Urothelium cell line (cell line): ENCODE results near the gene CDH4.
A peak's percentile ranks its signal among the peaks of the same experiment; 100 is the strongest.

Experiments
- DNase-seq: peaks from one replicate; pipeline ENCODE4 v3.0.0; 2011; ENCODE audit warnings: low spot score, mixed read lengths
- FAIRE-seq: peaks from 2 replicates; lab custom pipeline; 2011; peaks lifted over from hg19 to GRCh38; lab: Jason Lieb, UNC

Gene CDH4

GRCh38 chr20:61674688-61675087, 422.6 kb downstream of the CDH4 start:
- no peak for FAIRE-seq
- no peak for DNase-seq

DNA sequence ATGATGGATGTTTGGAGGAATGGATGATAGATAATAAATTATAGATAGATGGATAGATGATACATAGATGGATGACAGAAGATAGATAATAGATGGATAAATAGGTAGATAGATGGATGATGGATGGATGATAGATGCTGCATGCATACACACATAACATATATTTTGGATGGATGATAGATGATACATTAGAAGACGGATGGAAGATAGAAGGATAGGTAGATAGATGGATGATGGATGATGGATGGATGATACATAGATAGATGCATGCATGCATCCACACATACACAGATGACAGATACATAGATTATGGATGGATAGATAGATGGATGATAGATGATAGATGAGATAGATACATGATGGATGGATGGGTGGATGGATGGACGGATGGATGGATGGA, 425.9 kb downstream of the CDH4 start:
- no peak for FAIRE-seq

GRCh38 chr20:61678437-61678836, 426.4 kb downstream of the CDH4 start:
- DNase-seq = no peak
- no peak for FAIRE-seq

More for the DNA sequence above, 425.9 kb downstream of the CDH4 start:
- no peak for DNase-seq

DNA sequence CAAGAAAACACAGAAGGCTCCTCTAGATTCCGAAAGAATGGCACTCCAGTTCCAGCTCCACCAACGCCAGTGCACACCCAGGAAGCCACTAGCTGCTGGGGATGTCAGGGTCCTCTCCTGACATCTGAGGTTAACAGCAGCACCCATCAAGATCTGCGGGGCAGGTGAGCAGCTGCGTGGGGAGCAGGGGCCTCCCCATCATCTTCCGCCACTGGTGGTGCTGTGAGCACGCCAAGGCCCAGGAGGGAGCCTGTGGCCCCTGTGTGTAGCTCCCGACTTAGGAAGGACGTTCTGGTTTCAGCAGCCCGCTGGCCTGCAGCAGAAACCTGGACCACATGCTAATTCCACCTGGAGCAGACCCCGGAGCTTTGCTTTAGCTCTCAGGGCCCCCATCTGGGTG, 427.4 kb downstream of the CDH4 start:
- FAIRE-seq (no peak), DNase-seq (no peak)

DNA sequence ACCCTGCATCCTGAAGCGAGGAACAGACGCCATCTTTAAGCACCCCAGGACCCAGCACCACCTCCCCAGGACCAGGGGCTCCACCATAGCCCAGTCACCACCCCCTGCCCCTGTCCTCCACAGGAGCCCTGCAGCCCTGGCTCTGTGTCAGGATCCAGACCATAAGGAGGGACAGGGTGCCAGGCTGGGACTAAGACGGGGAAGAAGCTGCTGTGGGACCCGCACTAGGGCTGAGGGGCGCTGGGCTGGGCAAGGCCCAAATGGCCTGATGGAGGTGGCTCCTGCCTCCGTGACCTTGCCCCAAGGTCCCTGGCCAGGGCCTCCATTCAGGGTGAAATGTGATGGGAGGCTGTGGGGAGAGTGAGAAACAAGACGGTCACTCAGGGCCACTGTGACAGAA, 428.0 kb downstream of the CDH4 start:
- DNase-seq (no peak), FAIRE-seq (no peak)

DNA sequence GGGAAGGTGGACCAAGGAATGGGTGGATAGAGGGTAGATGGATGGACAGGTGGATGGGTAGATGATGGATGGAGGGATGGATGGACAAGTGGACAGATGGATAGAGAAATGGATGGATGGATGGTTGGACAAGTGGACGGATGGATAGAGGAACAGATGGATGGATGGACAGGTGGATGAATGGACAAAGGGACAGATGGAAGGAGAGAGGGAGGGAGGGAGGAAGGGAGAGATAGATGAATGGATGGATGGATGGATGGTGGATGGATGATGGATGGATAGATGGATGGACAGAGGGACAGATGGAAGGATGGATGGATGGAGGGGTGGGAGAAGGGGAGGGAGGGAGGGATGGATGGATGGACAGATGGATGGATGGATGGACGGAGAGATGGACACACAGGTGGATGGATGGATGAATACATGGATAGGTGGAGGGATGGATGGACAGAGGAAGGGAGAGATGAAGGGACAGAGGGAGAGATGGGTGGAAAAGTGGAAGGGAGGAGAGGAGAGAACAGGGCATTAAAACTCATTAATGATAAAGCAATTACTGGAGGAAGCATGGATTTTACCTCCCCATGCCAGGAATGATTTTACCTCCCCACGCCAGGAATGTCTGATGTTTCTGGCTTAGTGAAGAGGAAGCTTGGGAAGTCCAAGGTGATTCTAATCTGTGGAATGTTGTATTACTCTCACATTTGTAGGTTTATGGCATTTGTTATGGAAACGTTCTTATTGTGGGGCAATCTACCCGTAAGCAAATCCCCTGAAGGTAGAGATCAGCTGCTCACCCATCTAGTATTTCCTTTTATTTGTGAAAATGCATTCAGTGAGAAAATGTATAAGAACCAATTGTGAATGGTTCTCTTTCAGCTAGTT, 430.3 kb downstream of the CDH4 start:
- DNase-seq (no peak), FAIRE-seq (no peak)

GRCh38 chr20:61682996-61683681, 431.1 kb downstream of the CDH4 start:
- FAIRE-seq (no peak), DNase-seq (no peak)

- FAIRE-seq (no peak), DNase-seq (no peak)
These were observed 431.7 kb downstream of the CDH4 start for GRCh38 chr20:61683721-61684120.

GRCh38 chr20:61684136-61684535, 432.1 kb downstream of the CDH4 start:
- DNase-seq (no peak), FAIRE-seq (no peak)

DNA sequence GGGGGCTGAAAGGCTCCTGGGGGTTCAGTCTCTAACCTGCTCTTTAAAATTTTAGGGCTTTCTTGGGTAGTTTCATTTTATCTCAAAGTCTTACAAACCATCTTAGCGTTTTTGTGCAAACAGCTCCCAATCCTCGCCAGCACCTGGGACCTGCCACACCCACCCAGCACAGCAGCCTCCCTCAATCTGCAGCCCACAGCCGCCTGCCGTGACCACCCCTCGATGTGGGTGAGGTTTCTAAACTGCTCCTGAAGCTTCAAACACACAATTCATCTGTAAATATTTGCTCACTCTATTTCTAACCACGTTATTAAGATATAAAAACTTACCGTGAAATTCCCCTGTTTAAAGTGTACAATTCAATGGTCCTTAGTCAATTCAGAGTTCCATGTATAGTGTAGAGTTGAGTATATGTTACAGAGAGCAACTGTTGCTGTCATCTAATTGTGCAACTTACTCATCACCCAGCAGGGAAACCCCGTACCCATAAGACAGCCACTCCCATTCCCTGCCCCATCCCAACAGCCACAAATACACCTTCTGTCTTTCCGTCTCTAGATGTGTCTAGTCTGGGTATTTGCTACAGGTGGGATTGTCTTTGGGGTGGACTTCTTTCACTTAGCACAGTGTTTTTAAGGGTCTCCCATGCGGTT, 432.6 kb downstream of the CDH4 start:
- DNase-seq (no peak), FAIRE-seq (no peak)

- FAIRE-seq (no peak), DNase-seq (no peak)
These were observed 433.4 kb downstream of the CDH4 start for GRCh38 chr20:61685462-61685861.

GRCh38 chr20:61686051-61686936, 434.2 kb downstream of the CDH4 start:
- DNase-seq (no peak), FAIRE-seq (peak; percentile 90)

- FAIRE-seq (no peak), DNase-seq (no peak)
These were observed 436.4 kb downstream of the CDH4 start for GRCh38 chr20:61688411-61688810.

GRCh38 chr20:61690150-61690549, 438.1 kb downstream of the CDH4 start:
- DNase-seq (no peak), FAIRE-seq (no peak)

DNA sequence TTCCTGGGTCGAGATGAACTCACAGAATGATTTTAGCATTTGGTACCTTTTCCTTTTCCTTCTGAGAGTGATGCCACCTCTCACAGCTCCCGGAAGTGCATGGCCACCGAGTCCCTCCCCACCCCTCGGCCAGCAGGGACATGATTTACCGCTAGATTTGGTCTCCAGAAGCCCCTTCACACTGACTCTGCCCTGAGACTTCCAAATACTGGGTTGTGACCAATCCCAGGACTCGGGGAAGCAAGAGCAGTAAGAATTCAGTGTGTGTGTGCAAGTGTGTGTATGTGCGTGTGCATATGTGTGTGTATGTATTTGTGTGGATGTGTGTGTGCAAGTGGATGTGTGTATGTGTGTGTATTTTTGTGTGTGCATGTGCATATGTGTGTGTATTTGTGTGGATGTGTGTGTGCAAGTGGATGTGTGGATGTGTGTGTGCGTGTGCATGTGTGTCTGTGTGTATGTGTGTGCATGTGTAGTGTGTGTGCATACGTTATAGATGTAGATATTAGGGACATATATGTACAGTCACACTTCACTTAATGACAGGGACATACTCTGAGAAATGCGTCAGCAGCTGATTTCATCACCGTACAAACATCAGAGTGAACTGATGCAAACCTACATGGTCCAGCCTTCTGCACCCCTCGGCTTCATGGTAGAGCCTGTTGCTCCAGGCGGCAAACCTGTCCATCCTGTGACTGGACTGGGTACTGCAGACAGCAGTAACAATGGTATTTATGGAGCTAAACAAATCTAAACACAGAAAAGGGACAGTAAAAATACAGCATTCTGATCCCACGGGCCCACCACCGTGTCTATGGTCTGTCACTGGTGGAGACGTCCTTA, 439.2 kb downstream of the CDH4 start:
- FAIRE-seq (no peak), DNase-seq (no peak)

- FAIRE-seq = peak; percentile 66
- DNase-seq = no peak
These were observed 439.9 kb downstream of the CDH4 start for GRCh38 chr20:61691978-61692377.

- FAIRE-seq (no peak), DNase-seq (no peak)
These were observed 440.4 kb downstream of the CDH4 start for GRCh38 chr20:61692479-61692878.

DNA sequence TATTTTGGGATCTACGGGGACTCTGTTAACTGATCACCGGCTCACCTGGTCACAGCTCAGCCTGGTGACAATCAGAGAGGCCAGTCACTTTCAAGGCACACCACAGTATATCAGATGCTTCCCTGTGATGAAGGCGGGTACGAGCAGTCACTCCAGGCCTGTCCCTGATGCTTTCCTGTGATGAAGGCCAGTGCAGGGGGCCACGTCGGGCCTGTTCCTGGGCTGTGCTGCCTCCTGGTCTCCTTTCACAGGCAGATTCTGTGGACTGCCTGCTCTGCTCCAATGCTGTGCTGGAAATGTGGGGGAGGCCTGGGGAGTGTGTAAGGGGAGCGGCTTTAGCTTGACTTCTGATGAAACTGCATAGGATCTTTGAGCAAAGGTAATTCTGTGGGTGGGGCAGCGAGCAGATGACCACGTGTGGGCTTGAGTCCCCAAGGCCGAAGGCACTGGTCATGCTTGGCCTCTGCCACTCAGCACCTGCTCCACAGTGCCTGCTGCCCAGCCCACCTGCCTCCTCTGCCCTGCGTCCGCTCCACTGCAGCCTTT, 441.1 kb downstream of the CDH4 start:
- FAIRE-seq = no peak
- DNase-seq = no peak

DNA sequence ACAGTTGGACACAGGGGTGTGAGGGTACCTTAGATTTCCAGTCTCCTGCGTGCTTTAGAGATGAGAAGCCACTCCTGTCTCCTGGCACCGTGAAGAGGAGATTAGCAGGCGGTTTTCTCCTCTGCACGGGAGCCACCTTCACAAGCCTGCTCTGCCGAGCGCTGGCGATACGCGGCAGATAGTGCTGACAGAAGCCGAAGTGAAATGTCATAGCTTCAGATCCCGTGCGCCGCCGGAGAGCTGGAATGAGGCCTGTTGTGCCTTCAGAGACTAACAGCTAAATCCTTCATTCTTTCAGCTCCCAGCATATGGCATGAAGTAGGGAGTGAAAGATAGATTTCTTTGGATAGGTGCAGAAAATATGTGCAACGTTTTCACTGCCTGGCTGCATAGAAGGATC, 442.6 kb downstream of the CDH4 start:
- FAIRE-seq (no peak), DNase-seq (no peak)

DNA sequence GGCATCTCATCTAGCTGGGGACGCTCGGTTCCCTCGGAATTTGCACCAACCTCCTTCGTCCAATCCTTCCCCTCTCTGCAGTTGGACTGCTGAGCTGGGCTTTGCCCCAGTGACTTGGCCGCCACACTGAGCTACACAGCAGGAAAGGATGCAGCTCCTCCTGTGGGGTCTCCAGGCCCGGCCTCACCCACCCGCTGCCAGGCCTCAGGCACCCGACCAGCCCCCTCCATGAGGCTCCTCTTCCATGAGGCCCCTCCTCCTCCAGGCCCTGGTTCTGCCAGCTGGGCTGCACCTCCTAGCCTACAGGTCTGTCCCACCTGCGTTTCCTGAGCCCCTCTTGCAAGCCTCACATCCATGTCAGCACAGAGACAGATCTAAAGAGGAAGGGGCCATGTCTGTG, 443.7 kb downstream of the CDH4 start:
- DNase-seq (no peak), FAIRE-seq (no peak)
